ENCODE data around the gene RABGGTA. TPM values are rescaled to one million over a fixed set of nuclear protein-coding genes. Genes with fewer than 3 reads are reported as not detected.

Gene RABGGTA
- total RNA-seq, 1 donor, result 25.1 TPM

DNA sequence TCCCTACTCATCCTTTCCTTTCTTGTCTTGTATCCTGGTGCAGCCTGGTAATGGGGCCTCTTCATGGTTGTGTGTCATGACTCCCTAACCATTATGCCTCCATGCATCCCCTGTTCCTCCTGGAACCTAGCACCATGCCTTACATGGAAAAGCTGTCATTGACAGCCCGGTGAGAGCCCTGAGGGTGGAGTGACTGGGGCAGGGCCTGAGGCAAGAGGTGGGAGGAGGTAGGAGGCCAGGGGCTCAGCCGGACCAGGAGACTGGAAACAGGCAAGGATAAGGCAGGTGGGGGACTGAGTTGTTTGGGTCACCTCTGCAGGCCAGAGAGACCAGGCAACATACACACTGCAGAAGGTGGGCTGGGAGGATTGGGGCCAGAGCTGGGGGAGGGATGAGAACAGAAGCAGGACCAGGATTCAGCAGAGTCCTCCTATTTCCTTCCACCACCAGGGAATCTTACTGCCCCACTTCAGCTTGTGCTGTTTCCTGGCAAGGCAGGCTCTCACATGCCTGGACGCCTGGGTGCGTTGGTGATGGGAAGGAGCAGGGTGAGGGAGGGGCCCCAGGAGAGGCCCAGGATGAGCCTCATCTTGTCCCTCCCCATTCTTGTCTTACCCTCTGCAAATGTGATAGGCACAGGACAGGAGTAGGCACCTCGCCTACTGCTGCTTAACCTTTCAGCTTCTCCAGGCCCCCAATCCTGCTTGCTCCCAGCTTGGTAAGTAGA lies 38.3 kb upstream of the RABGGTA start, which contains the start of gene LTB4R2:
Gene LTB4R2 (plus strand): TSS at position 603 of the 727 bp plus-strand sequence. CDS start 525 bp downstream, outside the sequence.
- no peaks in the 10 kb centered on the region for H3K27me3 ChIP-seq (ENCODE audit: insufficient read depth, low read length)
- H3K4me3 ChIP-seq (ENCODE audit: low read length), result peak within 1 kb of the TSS; percentile 47
- H3K4me1 ChIP-seq (ENCODE audit: insufficient read depth, low read length), result peaks cover 72% of the 10 kb centered on the region
- no peaks in the 10 kb centered on the region for H3K9me3 ChIP-seq (ENCODE audit: low read depth, low read length)

DNA sequence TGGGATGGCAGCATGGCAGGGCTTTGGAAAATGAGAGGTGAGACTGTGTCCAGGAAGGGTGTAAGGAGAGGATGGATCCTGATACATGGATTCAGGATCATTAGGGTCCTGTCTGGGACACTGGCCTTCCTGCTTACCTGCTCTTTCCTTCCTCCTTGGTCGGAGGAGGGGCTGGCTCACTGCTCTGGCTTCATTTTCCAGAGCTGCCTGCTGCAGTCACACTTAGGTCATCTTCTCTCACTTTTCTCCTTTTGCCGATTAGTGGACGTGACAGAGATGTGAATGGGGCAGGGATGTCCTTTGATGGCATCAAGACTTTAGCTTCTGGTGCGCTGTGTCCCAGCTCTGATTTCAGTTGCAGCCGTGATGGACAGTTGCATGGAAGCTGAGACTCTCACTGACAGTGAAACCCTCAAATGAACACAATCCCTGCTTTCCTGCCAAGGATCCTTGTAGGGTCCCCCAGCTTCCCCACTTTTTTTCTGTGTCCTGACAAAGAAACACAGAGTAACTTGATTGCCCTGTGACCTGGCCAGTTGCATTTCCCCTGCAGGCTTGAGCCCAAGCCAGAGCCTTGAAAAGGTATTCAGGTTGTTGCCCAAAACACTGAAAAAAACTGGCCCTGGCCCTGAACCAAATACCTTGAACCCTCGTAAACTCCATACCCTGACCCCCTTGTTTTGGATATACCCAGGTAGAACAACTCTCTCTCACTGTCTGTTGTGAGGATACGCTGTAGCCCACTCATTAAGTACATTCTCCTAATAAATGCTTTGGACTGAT lies 37.1 kb upstream of the RABGGTA start:
- no peaks in the 10 kb centered on the region for H3K27me3 ChIP-seq (ENCODE audit: insufficient read depth, low read length)
- H3K4me1 ChIP-seq (ENCODE audit: insufficient read depth, low read length), result peaks cover 60% of the 10 kb centered on the region
- no peak overlapping the region for H3K4me3 ChIP-seq (ENCODE audit: low read length)
- no peaks in the 10 kb centered on the region for H3K9me3 ChIP-seq (ENCODE audit: low read depth, low read length)

DNA sequence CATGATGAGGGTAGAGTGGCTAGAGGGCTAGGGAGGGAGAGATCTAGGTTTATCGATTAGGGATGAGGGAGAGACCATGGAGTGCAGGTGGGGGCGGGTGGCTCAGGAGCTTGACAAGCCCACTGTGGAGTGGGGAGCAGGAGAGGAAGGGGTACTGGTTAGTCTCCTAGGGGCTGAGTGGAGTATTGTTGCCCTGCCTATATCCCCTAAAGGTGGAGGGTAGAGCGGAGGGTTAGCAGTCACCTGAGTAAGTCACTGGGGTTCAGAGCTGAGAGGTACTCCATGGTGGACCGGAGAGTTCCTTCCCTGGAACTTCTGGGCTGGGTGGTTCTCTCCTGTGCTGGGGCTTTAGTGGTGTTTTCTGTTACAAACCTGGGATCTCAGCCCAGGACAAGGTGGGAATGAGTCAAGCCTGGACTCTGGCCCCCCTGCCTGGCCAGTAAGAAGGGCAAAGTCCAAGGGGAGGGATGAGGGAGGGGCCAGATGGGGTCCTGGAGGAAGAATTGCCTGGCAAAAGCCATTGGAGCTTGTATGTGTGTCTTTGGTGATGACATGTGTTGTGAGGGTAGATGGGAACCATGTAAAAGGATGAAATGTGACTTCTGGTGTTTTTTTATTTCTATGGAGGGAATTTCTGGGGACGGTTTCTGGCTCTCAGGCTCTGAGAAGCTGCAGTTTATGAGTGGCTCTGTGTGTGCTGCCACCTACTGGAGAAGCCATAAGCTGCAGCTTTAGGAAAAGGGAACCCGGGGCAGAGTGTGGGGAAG lies 36.4 kb upstream of the RABGGTA start, which contains the start of gene CIDEB:
Gene CIDEB (minus strand): TSS at position 403 of the 767 bp plus-strand sequence. CDS start 119 bp downstream, at position 284.
- no peak within 1 kb of the TSS for H3K4me3 ChIP-seq (ENCODE audit: low read length)
- no peaks in the 10 kb centered on the region for H3K9me3 ChIP-seq (ENCODE audit: low read depth, low read length)
- no peaks in the 10 kb centered on the region for H3K27me3 ChIP-seq (ENCODE audit: insufficient read depth, low read length)
- H3K4me1 ChIP-seq (ENCODE audit: insufficient read depth, low read length), result peaks cover 52% of the 10 kb centered on the region

DNA sequence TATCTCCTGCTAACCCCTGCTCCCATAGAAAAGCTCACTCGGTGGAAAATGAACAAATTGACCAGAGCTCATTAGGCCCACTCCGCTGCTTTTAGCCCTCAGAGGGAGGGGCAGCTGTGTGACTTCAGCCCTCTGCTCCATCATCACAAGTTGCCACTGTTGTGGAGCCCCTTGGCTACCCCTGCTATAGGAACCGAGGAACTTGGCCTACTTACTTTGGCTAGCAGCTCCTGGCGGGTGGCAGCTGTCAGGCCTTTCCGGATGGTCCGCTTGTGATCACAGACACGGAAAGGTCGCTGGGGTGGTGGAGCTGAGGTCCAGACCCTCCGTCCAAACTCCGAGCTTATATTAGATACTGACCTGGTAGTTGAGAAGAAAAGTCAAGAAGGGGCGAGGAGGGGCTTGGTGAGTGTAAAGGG lies 35.8 kb upstream of the RABGGTA start:
- H3K4me1 ChIP-seq (ENCODE audit: insufficient read depth, low read length), result peaks cover 46% of the 10 kb centered on the region
- H3K9me3 ChIP-seq (ENCODE audit: low read depth, low read length), result no peaks in the 10 kb centered on the region
- H3K4me3 ChIP-seq (ENCODE audit: low read length), result no peak overlapping the region
- no peaks in the 10 kb centered on the region for H3K27me3 ChIP-seq (ENCODE audit: insufficient read depth, low read length)

DNA sequence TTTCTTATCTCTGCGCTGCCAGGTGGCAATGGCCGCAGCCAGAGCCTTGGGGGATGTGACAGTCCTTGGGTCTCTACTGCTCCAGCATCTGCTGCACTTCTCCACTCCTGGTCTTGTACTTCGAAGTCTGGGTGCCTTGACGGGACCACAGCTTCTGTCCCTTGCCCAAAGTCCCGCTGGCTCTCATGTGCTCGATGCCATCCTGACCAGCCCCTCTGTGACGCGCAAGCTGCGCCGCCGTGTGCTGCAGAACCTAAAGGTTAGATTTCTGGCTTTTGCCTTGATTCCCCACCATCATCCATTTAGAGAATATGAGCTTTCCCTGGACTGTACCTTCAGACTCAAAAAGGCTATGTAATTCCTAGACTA lies 32.6 kb upstream of the RABGGTA start:
- Histone ChIP-seq H3K9me3 (ENCODE audit: low read depth, low read length) (no peaks in the 10 kb centered on the region), H3K4me3 (ENCODE audit: low read length) (no peak overlapping the region), H3K27me3 (ENCODE audit: insufficient read depth, low read length) (no peaks in the 10 kb centered on the region), H3K4me1 (ENCODE audit: insufficient read depth, low read length) (peaks cover 36% of the 10 kb centered on the region)

DNA sequence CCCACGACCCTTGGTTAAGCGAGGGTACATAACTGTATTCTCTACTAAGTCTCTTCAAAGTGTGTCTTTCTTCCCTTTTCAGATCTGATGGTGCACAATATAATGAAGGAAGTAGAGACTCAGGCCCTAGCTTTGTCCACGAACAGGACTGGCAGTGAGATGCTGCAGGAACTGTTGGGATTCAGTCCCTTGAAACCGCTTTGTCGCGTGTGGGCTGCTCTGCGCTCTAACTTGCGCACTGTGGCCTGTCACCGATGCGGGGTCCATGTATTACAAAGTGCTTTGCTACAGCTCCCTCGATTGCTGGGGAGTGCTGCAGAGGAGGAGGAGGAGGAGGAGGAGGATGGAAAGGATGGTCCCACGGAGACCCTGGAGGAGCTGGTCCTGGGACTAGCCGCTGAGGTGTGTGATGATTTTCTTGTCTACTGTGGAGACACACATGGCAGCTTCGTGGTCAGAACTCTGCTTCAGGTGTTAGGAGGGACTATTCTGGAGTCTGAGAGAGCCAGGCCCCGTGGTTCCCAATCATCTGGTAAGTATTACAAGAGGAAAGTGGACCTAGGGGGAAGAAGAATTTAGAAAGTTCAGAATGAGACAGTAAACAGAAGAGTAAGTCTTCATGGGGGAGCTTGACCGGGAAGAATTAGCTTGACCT lies 29.1 kb upstream of the RABGGTA start:
- Histone ChIP-seq H3K4me1 (ENCODE audit: insufficient read depth, low read length) (peaks cover 45% of the 10 kb centered on the region), H3K27me3 (ENCODE audit: insufficient read depth, low read length) (no peaks in the 10 kb centered on the region), H3K4me3 (ENCODE audit: low read length) (peak overlapping the region; percentile 68)

DNA sequence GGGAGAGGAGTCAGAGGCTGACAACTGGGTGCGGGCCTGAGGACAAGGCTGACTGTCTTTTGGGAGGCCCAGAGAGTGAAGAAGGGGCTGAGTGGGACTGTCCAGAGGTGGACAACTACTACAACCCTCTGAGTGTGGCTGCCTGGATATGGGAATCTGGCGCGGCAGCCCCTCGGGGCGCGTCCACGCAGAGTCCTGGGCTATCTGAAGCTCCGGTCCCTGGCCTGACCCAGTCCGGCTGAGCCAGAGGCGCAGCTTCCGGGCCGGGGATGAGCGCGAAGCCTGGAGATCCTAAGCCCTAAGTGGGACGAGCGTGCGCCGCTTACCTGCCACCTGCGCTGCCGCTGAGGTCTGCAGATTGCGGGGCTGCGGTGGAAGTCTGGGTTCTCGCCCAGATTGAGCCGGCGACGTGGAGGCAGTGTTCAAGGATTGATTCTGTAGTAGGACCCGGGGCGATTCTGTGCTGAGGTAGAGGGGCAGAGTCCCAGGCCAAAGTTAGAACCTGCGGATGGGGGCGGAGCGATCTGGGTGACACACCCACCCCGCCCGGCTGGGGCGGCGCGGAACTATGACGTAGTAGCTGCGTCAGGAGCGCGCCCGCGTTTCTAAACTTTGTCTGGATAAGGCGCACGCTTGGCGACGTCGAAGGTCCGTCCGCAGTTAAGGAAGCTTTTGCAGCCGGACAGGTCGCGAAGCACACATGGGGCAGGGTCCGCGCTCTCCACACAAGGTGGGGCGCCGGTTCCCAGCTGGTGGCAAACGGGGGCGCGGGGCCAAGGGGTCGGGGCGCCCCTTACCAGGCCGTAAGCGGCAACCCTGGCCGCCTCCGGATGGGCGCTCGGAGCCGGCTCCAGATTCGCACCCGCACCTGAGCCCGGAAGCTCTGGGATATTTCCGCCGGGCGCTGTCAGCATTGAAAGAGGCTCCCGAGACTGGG lies 28.1 kb upstream of the RABGGTA start, which contains the start of the genes DHRS1 and NOP9:
Gene DHRS1 (minus strand): TSS at position 526 of the 937 bp plus-strand sequence. CDS start 674 bp downstream, outside the sequence.
Gene NOP9 (plus strand): TSS at position 596 of the 937 bp plus-strand sequence. CDS start 105 bp downstream, at position 701.
- H3K4me1 ChIP-seq (ENCODE audit: insufficient read depth, low read length), result peaks cover 45% of the 10 kb centered on the region
- H3K9me3 ChIP-seq (ENCODE audit: low read depth, low read length), result no peaks in the 10 kb centered on the region
- H3K4me3 ChIP-seq (ENCODE audit: low read length), result peak within 1 kb of the TSS; percentile 68
- no peaks in the 10 kb centered on the region for H3K27me3 ChIP-seq (ENCODE audit: insufficient read depth, low read length)

More for the DNA sequence above, 29.1 kb upstream of the RABGGTA start:
- no peaks in the 10 kb centered on the region for H3K9me3 ChIP-seq (ENCODE audit: low read depth, low read length)

DNA sequence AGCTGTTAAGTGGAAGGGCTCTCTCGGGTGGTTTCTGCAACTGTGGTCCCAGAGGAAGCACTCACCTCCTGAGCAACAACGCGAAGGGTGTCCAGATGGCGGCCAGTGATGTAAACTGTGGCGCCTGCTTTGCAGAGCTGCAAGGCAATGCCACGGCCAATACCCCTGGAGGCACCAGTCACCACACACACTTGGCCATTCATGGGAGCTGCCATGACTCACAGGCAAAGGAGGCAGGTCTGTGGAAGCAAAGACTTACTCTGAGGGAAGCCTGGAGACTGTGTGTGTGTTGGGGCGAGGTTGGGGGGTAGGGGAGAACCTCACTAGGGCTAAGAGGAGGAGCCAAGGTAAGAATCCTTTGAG lies 27.5 kb upstream of the RABGGTA start:
- Histone ChIP-seq H3K4me1 (ENCODE audit: insufficient read depth, low read length) (peaks cover 45% of the 10 kb centered on the region), H3K4me3 (ENCODE audit: low read length) (peak overlapping the region; percentile 68), H3K9me3 (ENCODE audit: low read depth, low read length) (no peaks in the 10 kb centered on the region), H3K27me3 (ENCODE audit: insufficient read depth, low read length) (no peaks in the 10 kb centered on the region)

DNA sequence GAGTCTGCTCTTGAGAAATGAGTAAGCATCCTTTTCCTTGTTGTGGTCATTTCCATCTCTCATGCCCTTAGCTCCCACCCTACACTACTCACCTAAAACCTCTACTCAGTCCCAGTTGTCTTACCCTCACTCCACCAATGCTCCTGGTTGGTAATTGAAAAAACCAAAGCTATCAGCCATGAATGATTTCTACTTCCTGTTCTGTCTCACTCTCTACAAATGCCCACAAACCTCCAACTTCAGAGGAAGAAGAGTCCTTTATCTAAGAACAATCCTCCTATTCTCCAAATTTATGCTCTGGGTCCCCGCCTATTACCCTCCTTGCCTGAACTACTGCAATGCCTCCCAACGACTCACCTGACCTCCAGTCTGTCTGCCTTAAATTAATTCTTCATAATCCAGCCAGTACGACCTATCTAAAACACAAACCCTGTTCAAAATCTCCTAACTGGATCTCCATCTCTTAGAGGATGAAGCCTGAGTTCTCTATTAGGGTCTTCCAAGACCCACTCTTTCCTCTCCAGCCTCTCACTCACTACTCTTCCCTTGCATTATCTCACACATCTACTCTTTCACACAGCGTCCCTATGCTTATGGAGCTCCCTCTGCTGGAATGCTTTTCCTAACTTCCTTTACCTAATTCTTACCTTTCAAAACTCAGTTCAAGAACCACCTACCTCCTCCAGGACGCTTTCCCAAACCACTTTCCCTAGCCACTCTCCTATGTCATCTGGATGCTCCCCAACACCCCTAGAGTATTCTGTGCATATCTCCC lies 26.0 kb upstream of the RABGGTA start:
- Histone ChIP-seq H3K4me1 (ENCODE audit: insufficient read depth, low read length) (peaks cover 45% of the 10 kb centered on the region), H3K4me3 (ENCODE audit: low read length) (no peak overlapping the region), H3K9me3 (ENCODE audit: low read depth, low read length) (no peaks in the 10 kb centered on the region), H3K27me3 (ENCODE audit: insufficient read depth, low read length) (no peaks in the 10 kb centered on the region)

DNA sequence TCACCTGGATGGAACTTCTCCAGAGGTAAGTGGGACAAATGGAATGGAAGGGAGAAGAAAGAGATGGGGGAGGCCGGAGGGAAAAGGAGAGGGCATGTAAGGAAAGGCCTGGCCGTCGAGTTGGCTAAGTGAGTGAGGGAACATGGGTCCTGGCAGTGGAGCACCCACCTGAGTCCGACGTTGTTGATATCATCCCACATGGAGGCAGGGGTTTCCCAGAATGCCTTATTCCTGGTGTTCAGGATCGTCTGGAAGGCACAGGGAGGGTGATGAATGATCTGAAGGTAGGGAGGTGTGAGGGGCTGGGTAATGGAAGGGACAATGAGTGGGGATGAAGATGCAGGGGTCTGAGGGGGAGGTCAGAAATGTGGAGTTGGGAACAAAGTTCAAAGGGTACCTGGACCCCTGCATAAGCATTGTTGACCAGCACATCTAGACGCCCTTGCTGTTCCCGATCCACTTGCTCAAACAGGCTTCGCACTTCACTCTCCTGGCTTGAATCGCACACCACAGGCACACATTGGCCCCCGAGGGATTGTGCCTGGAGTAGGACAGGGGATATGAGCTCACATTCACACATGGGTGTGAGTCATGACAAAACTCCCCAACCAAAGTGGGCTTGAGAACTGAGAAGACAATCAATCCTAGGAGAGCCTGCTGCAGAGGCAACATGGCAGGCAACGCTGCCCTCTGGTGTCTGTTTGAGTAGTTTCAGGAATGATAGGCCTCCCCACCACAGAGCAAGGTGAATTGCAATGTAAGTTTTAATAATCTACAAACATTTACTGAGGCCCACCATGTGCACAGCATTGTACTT lies 25.2 kb upstream of the RABGGTA start:
- Histone ChIP-seq H3K9me3 (ENCODE audit: low read depth, low read length) (no peaks in the 10 kb centered on the region), H3K27me3 (ENCODE audit: insufficient read depth, low read length) (no peaks in the 10 kb centered on the region), H3K4me1 (ENCODE audit: insufficient read depth, low read length) (peaks cover 44% of the 10 kb centered on the region), H3K4me3 (ENCODE audit: low read length) (no peak overlapping the region)

DNA sequence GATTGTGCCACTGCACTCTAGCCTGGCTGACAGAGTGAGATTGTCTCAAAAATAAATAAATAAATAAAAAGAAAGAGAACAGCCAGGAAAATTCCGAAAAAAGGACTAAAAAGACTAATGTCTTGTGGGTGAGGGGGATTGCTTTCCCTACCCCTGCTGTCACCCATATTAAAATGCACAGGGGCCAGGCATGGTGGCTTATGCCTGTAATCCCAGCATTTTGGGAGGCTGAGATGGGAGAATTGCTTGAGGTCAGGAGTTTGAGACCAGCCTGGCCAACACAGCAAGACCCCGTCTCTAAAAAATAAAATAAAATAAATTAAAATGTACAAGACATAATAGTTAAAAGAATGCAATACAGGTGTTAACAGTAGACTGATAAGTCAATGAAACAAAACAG lies 22.1 kb upstream of the RABGGTA start:
- H3K9me3 ChIP-seq (ENCODE audit: low read depth, low read length), result no peaks in the 10 kb centered on the region
- H3K4me3 ChIP-seq (ENCODE audit: low read length), result no peak overlapping the region
- peaks cover 19% of the 10 kb centered on the region for H3K4me1 ChIP-seq (ENCODE audit: insufficient read depth, low read length)
- no peaks in the 10 kb centered on the region for H3K27me3 ChIP-seq (ENCODE audit: insufficient read depth, low read length)

DNA sequence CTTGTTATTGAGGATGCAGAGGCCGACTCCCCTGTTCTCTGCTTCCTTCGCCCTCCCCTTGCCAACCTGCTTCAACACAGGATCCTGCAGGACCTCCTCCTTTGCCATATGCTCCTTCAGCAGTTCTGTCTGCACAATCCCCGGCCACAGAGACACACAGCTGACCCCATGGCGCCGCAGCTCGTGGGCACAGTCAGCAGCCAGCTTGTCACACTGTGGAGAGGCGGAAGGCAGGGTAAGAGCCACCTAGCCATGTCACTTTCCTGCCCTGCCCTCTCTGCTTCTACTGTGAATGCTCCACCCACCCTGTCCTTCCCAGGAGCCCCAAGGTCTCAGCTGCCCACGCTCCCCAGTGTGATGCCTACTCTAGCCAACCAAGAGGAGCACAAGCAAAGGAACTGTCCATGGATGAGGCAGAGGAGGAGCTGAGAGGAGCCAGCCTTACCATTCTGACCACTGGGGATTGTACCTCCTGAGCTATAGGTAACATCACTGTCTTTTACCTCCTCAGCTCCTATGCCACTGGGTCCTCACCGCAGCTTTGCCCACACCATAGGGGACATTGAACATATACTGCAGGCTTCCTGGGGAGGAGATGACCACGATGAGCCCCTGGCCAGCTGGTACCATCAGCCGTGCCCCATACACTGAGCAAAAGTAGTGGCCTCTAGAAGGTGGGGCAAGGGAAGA lies 20.9 kb upstream of the RABGGTA start:
- Histone ChIP-seq H3K4me3 (ENCODE audit: low read length) (no peak overlapping the region), H3K9me3 (ENCODE audit: low read depth, low read length) (no peaks in the 10 kb centered on the region), H3K4me1 (ENCODE audit: insufficient read depth, low read length) (peaks cover 8% of the 10 kb centered on the region), H3K27me3 (ENCODE audit: insufficient read depth, low read length) (no peaks in the 10 kb centered on the region)

Measured in mononuclear cell (primary cell).